ENCODE data around the gene TUBB1.

TUBB1 gene

GRCh38 chr20:58990651-58991445, 28.4 kb upstream of the TUBB1 start:
- DNase-seq: no peak

- no peak for DNase-seq
Observed at GRCh38 chr20:58991715-58992114, 27.5 kb upstream of the TUBB1 start.

- DNase-seq: no peak
Observed at GRCh38 chr20:58992911-58993310, 26.3 kb upstream of the TUBB1 start.

- DNase-seq: no peak
Observed at GRCh38 chr20:58993332-58994248, 25.6 kb upstream of the TUBB1 start.

- no peak for DNase-seq
Observed at GRCh38 chr20:58994390-58995159, 24.7 kb upstream of the TUBB1 start.

GRCh38 chr20:58995461-58996225, 23.6 kb upstream of the TUBB1 start:
- DNase-seq: no peak

GRCh38 chr20:58996226-58996611, 23.0 kb upstream of the TUBB1 start:
- no peak for DNase-seq

GRCh38 chr20:58997141-58997770, 22.0 kb upstream of the TUBB1 start:
- no peak for DNase-seq

GRCh38 chr20:58998656-58999055, 20.6 kb upstream of the TUBB1 start:
- no peak for DNase-seq

GRCh38 chr20:59000326-59000725, 18.9 kb upstream of the TUBB1 start:
- DNase-seq: no peak

GRCh38 chr20:59001068-59001448, 18.2 kb upstream of the TUBB1 start:
- DNase-seq: no peak

- DNase-seq: no peak
Observed at GRCh38 chr20:59001449-59002171, 17.6 kb upstream of the TUBB1 start.

GRCh38 chr20:59002388-59002787, 16.8 kb upstream of the TUBB1 start:
- DNase-seq: no peak

- no peak for DNase-seq
Observed at GRCh38 chr20:59002874-59003399, 16.3 kb upstream of the TUBB1 start.

- DNase-seq: no peak
Observed at GRCh38 chr20:59003836-59004492, 15.3 kb upstream of the TUBB1 start.

- no peak for DNase-seq
Observed at GRCh38 chr20:59004493-59004762, 14.8 kb upstream of the TUBB1 start.

- no peak for DNase-seq
Observed at GRCh38 chr20:59004763-59005522, 14.3 kb upstream of the TUBB1 start.

- DNase-seq: no peak
Observed at GRCh38 chr20:59005523-59006166, 13.6 kb upstream of the TUBB1 start.

- no peak for DNase-seq
Observed at GRCh38 chr20:59006167-59006863, 12.9 kb upstream of the TUBB1 start.
